Neural cell (in vitro differentiated cells): ENCODE data around the gene PANX2. TPM values are rescaled to one million over a fixed set of nuclear protein-coding genes. Genes with fewer than 3 reads are reported as not detected.

Source experiments
- H2AFZ ChIP-seq: fragments of 200-600, 300-800 bp; sonication (generic), shearing (Covaris generic); 2 replicates; pipeline ENCODE4 v1.6.0; 2014; ENCODE audit warnings: low read depth, mild to moderate bottlenecking, antibody characterized with exemption, low read length, moderate library complexity
- H3F3A ChIP-seq: fragments of 200-600 bp; shearing (Covaris generic); 2 replicates; pipeline ENCODE4 v1.6.1; 2016; ENCODE audit warnings: mild to moderate bottlenecking, moderate library complexity, mixed read lengths, antibody characterized with exemption, low read length; ENCODE audit not compliant: insufficient read depth, poor library complexity, severe bottlenecking
- H3K27ac ChIP-seq: fragments of 200-600, 300-800 bp; sonication (generic), shearing (Covaris generic); 2 replicates; pipeline ENCODE4 v1.5.1; 2014; ENCODE audit warnings: mild to moderate bottlenecking, low read length, moderate library complexity
- H3K27me3 ChIP-seq: fragments of 300-800, 200-600 bp; sonication (generic), shearing (Covaris generic); 2 replicates; pipeline ENCODE4 v1.6.0; 2014; ENCODE audit warnings: mild to moderate bottlenecking, low read depth, low read length, moderate library complexity; ENCODE audit not compliant: insufficient read depth
- H3K36me3 ChIP-seq: fragments of 300-800, 200-600 bp; sonication (generic), shearing (Covaris generic); 2 replicates; pipeline ENCODE4 v1.5.1; 2014; ENCODE audit warnings: mild to moderate bottlenecking, antibody characterized with exemption, low read length, moderate library complexity; ENCODE audit not compliant: insufficient read depth
- H3K4me2 ChIP-seq: fragments of 300-800, 200-600 bp; sonication (generic), shearing (Covaris generic); 2 replicates; pipeline ENCODE4 v1.6.0; 2014; ENCODE audit warnings: mild to moderate bottlenecking, low read length
- H3K4me3 ChIP-seq: fragments of 300-800, 200-600 bp; sonication (generic), shearing (Covaris generic); 2 replicates; pipeline ENCODE4 v1.5.1; 2014; ENCODE audit warnings: mild to moderate bottlenecking, low read length, moderate library complexity
- H3K79me2 ChIP-seq: fragments of 200-600 bp; shearing (Covaris generic); replicated peaks from 2 replicates; pipeline ENCODE4 v1.6.0; 2014; ENCODE audit warnings: mild to moderate bottlenecking, low read length, moderate library complexity; ENCODE audit not compliant: insufficient read depth
- H3K9ac ChIP-seq: fragments of 300-800, 200-600 bp; sonication (generic), shearing (Covaris generic); 2 replicates; pipeline ENCODE4 v1.6.1; 2016; ENCODE audit warnings: mild to moderate bottlenecking, low read length, mixed read lengths
- H3K9me2 ChIP-seq: fragments of 200-600 bp; shearing (Covaris generic); 2 replicates; pipeline ENCODE4 v1.6.1; 2016; ENCODE audit warnings: mild to moderate bottlenecking, low read length, mixed read lengths; ENCODE audit not compliant: insufficient read depth
- H3K9me3 ChIP-seq: fragments of 200-600, 300-800 bp; sonication (generic), shearing (Covaris generic); 2 replicates; pipeline ENCODE4 v1.6.1; 2016; ENCODE audit warnings: mild to moderate bottlenecking, mixed run types, low read length, moderate library complexity, mixed read lengths
- H4K20me1 ChIP-seq: fragments of 200-600 bp; shearing (Covaris generic); 2 replicates; pipeline ENCODE4 v1.6.1; 2016; ENCODE audit warnings: mild to moderate bottlenecking, mixed run types; ENCODE audit not compliant: insufficient read depth
- EP300 ChIP-seq: fragments of 450-650 bp; conservative IDR thresholded peaks from 2 replicates; pipeline ENCODE4 v1.6.1; 2014; ENCODE audit warnings: antibody characterized with exemption, mild to moderate bottlenecking, moderate library complexity; ENCODE audit not compliant: poor library complexity, severe bottlenecking
- EZH2 ChIP-seq: fragments of 200-600, 300-800 bp; shearing (Covaris generic), sonication (generic); IDR thresholded peaks from 2 replicates; pipeline ENCODE4 v1.6.1; 2014; ENCODE audit warnings: antibody characterized with exemption, low read length, borderline replicate concordance, mild to moderate bottlenecking; ENCODE audit not compliant: insufficient read depth, poor library complexity, severe bottlenecking
- MXI1 ChIP-seq: fragments of 450-650 bp; conservative IDR thresholded peaks from 2 replicates; pipeline ENCODE4 v1.6.1; 2014; ENCODE audit warnings: antibody characterized with exemption, mild to moderate bottlenecking; ENCODE audit not compliant: poor library complexity, severe bottlenecking
- POLR2AphosphoS5 ChIP-seq: IDR thresholded peaks from 2 replicates; pipeline ENCODE4 v1.6.1; 2012
- RAD21 ChIP-seq: fragments of 450-650 bp; conservative IDR thresholded peaks from 2 replicates; pipeline ENCODE4 v1.6.1; 2014; ENCODE audit warnings: antibody characterized with exemption, mild to moderate bottlenecking, moderate library complexity
- REST ChIP-seq: IDR thresholded peaks from 2 replicates; pipeline ENCODE4 v1.6.1; 2012; ENCODE audit warnings: borderline replicate concordance
- SMC3 ChIP-seq: fragments of 450-650 bp; conservative IDR thresholded peaks from 2 replicates; pipeline ENCODE4 v1.6.1; 2014; ENCODE audit warnings: antibody characterized with exemption, mild to moderate bottlenecking, moderate library complexity; ENCODE audit not compliant: poor library complexity
- TAF1 ChIP-seq: IDR thresholded peaks from 2 replicates; pipeline ENCODE4 v1.6.1; 2012; ENCODE audit warnings: low read depth
- polyA plus RNA-seq: library from polyadenylated mRNA; depleted of rRNA; stranded (reverse); fragments of >200 nt; gene quantifications from 2 replicates; pipeline ENCODE4 v1.2.3, GENCODE V29; 2014
- TF ChIP-seq, protein P1 (sequence below): fragments of 450-650 bp; IDR thresholded peaks from 2 replicates; pipeline ENCODE4 v1.5.1; 2014; ENCODE audit warnings: antibody characterized with exemption, mild to moderate bottlenecking, moderate library complexity; ENCODE audit not compliant: poor library complexity, severe bottlenecking

The PANX2 gene
- polyA plus RNA-seq, 1 donor from 2014 or later = 3.4 TPM

- no peak overlapping the region for H3K27ac ChIP-seq
- no peak overlapping the region for H3K4me2 ChIP-seq
- H2AFZ ChIP-seq = no peak overlapping the region
- H3K9ac ChIP-seq = no peak overlapping the region
- H3K36me3 ChIP-seq = no peaks in the 10 kb centered on the region
- H3K27me3 ChIP-seq = no peaks in the 10 kb centered on the region
- no peaks in the 10 kb centered on the region for H3K79me2 ChIP-seq
- H3K9me3 ChIP-seq = no peaks in the 10 kb centered on the region
- H3K9me2 ChIP-seq = no peaks in the 10 kb centered on the region
- H3K4me3 ChIP-seq = no peak overlapping the region
- no peaks in the 10 kb centered on the region for H3F3A ChIP-seq
- TF ChIP-seq MXI1 (no peak), SMC3 (no peak), POLR2AphosphoS5 (no peak), EZH2 (no peak), TAF1 (no peak), EP300 (no peak), REST (no peak), RAD21 (no peak)
- TF ChIP-seq, protein P1, sequence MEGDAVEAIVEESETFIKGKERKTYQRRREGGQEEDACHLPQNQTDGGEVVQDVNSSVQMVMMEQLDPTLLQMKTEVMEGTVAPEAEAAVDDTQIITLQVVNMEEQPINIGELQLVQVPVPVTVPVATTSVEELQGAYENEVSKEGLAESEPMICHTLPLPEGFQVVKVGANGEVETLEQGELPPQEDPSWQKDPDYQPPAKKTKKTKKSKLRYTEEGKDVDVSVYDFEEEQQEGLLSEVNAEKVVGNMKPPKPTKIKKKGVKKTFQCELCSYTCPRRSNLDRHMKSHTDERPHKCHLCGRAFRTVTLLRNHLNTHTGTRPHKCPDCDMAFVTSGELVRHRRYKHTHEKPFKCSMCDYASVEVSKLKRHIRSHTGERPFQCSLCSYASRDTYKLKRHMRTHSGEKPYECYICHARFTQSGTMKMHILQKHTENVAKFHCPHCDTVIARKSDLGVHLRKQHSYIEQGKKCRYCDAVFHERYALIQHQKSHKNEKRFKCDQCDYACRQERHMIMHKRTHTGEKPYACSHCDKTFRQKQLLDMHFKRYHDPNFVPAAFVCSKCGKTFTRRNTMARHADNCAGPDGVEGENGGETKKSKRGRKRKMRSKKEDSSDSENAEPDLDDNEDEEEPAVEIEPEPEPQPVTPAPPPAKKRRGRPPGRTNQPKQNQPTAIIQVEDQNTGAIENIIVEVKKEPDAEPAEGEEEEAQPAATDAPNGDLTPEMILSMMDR = no peak
- H4K20me1 ChIP-seq = no peaks in the 10 kb centered on the region
Observed at GRCh38 chr22:50153756-50154140, 16.8 kb upstream of the PANX2 start.

- Histone ChIP-seq H4K20me1 (no peaks in the 10 kb centered on the region), H3K9me3 (no peaks in the 10 kb centered on the region), H3K27ac (no peak overlapping the region), H3F3A (no peaks in the 10 kb centered on the region), H3K4me3 (no peak overlapping the region), H3K36me3 (no peaks in the 10 kb centered on the region), H3K27me3 (no peaks in the 10 kb centered on the region), H2AFZ (no peak overlapping the region), H3K9ac (no peak overlapping the region), H3K79me2 (no peaks in the 10 kb centered on the region), H3K9me2 (no peaks in the 10 kb centered on the region), H3K4me2 (no peak overlapping the region)
- TF ChIP-seq REST = no peak
Observed at GRCh38 chr22:50157709-50158375, 12.7 kb upstream of the PANX2 start.
